SU-DHL-6 (cell line): ENCODE results near the gene AMHR2.

ENCODE experiments used
- CTCF ChIP-seq: fragments of 200-600 bp; sonication (generic); IDR thresholded peaks from one replicate; pipeline ENCODE4 v1.5.1; 2017; ENCODE audit warnings: antibody characterized with exemption, mild to moderate bottlenecking, low read length, moderate library complexity; ENCODE audit not compliant: insufficient read depth, poor library complexity, severe bottlenecking
- EZH2phosphoT487 ChIP-seq: fragments of 200-600 bp; sonication (generic), shearing (Covaris generic); conservative IDR thresholded peaks from 2 replicates; pipeline ENCODE4 v1.6.1; 2018; ENCODE audit warnings: mild to moderate bottlenecking, antibody characterized with exemption, low read length, moderate library complexity, mixed read lengths

- TF ChIP-seq CTCF (peak; percentile 80), EZH2phosphoT487 (no peak)
These were observed 28.8 kb downstream of the AMHR2 start for GRCh38 chr12:53452159-53453077.
